ENCODE data around the gene SLC9A3.
A peak's percentile ranks its signal among the peaks of the same experiment; 100 is the strongest.

Gene SLC9A3

DNA sequence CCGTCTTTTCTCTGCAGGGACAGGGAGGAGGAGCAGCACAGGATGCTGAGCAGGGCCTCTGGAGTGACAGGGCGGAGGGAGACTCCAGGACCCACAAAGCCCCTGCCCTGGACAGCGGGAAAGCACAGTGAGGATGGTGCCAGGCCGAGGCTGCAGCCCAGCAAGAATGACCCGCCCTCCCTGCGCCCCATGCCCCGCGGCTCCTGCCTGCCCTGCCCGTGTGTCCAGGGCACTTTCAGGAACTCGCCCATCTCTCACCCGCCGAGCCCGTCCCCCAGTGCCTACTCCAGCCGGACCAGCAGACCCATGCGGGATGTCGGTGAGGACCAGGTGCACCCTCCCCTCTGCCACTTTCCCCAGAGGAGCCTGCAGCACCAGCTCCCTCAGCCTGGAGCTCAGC lies 90.4 kb downstream of the SLC9A3 start:
- H3K27ac ChIP-seq = no peak overlapping the region
- TF ChIP-seq ZFX (IDR thresholded peaks at IDR 0.05; ENCODE audit: borderline replicate concordance) = no peak
- TF ChIP-seq, protein P1, sequence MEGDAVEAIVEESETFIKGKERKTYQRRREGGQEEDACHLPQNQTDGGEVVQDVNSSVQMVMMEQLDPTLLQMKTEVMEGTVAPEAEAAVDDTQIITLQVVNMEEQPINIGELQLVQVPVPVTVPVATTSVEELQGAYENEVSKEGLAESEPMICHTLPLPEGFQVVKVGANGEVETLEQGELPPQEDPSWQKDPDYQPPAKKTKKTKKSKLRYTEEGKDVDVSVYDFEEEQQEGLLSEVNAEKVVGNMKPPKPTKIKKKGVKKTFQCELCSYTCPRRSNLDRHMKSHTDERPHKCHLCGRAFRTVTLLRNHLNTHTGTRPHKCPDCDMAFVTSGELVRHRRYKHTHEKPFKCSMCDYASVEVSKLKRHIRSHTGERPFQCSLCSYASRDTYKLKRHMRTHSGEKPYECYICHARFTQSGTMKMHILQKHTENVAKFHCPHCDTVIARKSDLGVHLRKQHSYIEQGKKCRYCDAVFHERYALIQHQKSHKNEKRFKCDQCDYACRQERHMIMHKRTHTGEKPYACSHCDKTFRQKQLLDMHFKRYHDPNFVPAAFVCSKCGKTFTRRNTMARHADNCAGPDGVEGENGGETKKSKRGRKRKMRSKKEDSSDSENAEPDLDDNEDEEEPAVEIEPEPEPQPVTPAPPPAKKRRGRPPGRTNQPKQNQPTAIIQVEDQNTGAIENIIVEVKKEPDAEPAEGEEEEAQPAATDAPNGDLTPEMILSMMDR (IDR thresholded peaks at IDR 0.05) = no peak

DNA sequence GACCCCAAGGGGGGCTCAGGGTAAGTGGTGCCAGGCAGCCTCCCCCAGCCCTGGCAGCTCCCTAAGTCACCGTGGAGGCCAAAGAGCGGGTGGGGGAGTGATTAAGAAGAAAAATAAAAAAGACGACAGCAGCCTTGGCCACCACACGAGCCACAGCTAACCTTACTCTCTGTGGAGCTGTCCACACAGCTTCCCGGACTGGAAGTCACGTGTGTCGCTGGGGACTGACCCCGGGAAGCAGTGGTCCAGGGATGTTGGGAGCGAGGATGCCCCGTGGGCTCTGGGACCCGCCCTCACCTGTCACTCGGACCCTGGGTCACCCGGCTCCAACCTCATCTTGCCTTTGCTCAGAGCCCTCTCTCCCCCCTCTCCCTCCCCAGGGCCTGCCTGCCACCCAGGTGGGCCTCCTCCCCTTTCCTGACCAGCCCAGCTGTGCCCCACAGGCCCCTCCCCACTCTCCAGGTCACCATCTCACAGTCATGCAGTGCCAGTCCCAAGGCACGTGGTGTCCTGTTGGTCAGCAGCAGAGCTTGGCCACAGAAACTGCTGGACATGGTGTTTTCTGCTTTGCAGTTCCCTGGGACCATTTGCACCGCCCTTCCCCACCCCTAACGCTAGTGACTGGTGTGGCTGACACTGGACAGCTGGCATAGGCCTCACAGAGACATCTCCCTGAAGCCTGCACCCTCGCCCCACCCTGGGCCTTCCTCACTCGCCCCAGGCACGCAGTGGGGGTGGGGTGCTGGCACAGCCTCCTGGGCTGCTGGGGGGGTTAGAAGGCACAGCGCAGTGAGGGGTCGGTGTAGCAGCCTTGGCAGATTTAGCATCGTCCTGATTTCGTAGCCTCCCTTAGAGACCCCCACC lies 91.1 kb downstream of the SLC9A3 start:
- TF ChIP-seq, protein P1 (IDR thresholded peaks at IDR 0.05) = no peak
- no peak for TF ChIP-seq ZFX (IDR thresholded peaks at IDR 0.05; ENCODE audit: borderline replicate concordance)
- H3K27ac ChIP-seq = no peak overlapping the region

DNA sequence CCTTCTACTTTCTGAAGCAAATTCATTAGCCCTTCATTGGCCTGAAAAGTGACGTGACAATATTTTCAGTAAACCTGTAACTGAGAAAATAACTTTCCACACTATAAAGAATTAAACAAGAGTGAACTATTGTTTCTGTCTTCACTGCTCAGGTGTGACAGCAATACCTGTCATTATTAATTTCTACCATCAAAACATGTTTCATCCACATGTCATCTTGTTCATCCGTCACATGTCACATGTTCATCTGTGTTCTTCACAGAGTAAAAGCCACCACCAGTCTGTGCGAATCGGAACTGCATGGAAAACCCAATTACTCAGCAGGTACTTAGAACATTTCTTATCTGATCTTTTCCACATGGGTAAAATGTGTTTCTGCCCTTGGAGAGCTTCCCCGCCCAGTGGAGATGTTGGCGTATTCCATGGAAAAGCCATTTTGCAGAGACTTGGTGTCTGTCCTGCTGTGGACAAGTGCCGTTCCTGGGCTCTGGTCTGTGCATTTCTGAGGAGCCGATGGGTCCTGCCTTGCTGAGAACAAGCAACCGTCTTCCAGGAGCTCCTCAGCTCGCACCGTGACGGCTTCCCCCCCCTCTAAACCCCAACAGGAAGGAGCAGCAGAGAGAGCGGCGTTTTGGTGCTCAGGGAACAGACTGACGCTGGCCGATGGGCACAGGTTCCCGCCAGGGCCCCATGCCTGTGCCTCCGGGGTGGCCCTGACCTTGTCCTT lies 91.9 kb downstream of the SLC9A3 start:
- no peak overlapping the region for H3K27ac ChIP-seq
- TF ChIP-seq, protein P1 (IDR thresholded peaks at IDR 0.05) = no peak
- no peak for TF ChIP-seq ZFX (IDR thresholded peaks at IDR 0.05; ENCODE audit: borderline replicate concordance)

DNA sequence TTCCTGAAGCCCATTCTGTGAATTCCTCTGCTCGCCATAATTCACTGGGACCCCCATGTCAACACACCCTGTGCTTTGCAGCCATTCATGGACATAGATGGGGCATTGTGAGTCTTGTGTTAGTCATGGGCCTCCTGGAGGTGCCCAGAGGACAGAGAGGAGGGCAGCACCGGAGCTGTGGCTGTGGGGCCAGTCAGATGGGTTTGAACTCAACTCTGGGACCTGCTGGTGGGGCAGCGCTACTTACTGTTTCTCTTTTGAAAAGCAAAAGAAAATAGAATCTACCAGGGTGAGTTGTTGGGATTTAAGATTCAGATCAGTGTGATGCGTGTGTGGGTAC lies 92.6 kb downstream of the SLC9A3 start:
- no peak overlapping the region for H3K27ac ChIP-seq

DNA sequence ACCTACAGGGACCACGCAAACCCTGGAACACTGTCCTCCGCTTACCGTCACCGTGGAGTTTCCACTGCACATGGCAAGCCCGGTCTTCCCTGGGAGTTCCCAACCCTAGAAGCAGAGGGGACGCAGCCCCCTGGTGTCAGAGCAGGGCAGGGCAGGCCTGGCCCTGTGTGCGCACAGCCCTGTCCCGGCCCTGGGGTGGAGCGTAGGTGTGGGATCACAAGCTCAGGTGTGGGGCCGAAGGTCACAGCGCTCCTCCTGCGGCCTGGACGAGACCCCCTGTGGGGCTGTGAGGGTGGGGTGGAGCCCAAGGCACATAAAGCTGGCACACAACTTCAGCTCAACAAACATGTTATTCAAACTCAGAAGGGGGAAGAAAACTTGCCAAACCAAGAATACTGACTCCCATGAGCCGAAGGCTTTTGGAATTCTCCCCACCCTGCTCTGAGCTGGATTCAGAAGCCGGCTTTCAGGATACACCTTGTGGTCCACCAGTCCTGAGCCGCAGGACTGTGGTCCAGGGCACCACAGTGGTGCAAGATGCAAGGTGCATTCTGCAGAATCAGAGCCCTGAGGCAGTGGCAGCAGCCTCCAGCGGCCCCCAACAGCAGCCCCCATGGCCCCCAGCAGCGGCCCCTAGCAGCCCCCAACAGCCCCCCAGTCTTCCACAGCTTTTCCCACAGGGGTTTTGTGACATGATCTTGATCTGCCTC lies 93.1 kb downstream of the SLC9A3 start:
- no peak overlapping the region for H3K27ac ChIP-seq
- TF ChIP-seq, protein P1 (IDR thresholded peaks at IDR 0.05) = peak; percentile 79
- TF ChIP-seq ZFX (IDR thresholded peaks at IDR 0.05; ENCODE audit: borderline replicate concordance) = no peak

More for the DNA sequence above, 92.6 kb downstream of the SLC9A3 start:
- TF ChIP-seq ZFX (IDR thresholded peaks at IDR 0.05; ENCODE audit: borderline replicate concordance) = no peak
- TF ChIP-seq, protein P1 (IDR thresholded peaks at IDR 0.05) = no peak

DNA sequence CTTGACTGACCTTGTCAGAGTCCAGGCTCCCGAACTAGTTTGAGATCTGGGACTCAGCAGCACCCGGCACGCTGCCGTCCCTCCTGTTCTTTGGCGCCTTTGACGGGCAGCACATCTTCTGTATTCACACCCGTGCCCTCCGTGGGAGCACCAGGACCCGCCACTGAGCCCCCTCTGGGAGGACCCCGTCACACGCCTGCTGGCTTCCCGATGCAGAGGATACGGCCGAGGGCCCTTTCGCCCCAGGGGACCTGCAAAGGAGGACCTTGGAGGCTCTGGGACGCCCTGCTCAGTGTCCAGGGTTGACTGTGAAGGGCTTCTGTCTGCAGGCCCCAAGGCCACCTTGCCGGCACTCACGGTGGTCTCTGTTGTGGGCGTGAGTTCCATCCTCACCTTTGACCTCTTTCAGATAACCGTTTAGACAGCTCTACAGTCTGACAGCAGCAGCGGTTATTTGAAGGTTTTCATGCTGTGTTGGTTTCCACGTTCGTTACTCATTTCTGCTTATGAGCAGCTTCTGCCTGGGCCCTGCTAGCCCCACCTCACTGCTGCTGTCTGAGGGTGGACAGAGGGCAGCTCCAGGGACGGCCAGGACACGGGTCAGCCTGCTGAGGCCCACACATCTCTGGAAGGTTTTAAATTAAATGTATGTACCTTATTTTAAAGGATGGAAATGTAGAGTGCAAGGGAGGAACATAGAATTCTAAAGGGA lies 93.9 kb downstream of the SLC9A3 start:
- H3K27ac ChIP-seq = no peak overlapping the region
- no peak for TF ChIP-seq ZFX (IDR thresholded peaks at IDR 0.05; ENCODE audit: borderline replicate concordance)
- TF ChIP-seq, protein P1 (IDR thresholded peaks at IDR 0.05) = no peak

Data from 22Rv1 (cell line).